Hematopoietic multipotent progenitor cell treated with erythropoietin and hydrocortisone succinate and interleukin-3 and kit ligand, for 8 days (in vitro differentiated cells): ENCODE results near the gene CLIP4.

Experiments used
- DNase-seq: peaks from one replicate; pipeline ENCODE4 v3.0.0-alpha.2; 2015

The CLIP4 gene

DNA sequence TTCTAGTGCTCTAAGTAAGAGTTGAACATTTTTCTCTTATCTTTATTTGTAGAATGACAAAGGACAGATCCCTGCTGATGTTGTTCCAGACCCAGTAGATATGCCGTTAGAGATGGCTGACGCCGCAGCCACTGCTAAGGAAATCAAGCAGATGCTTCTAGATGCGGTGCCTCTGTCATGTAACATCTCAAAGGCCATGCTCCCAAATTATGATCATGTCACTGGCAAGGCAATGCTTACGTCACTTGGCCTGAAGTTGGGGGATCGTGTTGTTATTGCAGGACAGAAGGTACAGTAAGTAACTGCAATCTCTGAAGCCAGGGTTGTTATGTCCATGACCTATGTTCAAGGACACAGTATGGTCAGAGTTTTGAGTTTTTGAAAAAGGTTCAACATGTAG lies 28.4 kb downstream of the CLIP4 start:
- DNase-seq: no peak

DNA sequence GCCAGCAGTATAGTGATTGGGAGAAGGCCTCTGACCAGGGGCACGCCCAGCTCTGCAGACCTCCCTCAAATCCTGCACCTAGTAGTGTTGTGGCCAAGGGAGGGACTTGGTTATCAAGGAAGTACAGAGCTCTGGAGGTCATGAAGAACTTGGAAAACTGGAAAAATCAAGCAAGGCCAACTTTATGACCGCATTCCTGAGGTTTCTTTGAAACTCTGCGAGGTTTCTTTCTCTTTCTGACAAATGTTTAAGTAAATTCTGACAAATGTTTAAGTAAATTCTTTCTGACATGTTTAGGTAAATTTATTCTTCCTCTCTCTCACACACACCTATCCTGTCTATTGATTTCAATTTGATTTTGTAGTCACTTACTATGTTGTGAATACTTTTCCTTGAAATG lies 31.0 kb downstream of the CLIP4 start:
- no peak for DNase-seq

DNA sequence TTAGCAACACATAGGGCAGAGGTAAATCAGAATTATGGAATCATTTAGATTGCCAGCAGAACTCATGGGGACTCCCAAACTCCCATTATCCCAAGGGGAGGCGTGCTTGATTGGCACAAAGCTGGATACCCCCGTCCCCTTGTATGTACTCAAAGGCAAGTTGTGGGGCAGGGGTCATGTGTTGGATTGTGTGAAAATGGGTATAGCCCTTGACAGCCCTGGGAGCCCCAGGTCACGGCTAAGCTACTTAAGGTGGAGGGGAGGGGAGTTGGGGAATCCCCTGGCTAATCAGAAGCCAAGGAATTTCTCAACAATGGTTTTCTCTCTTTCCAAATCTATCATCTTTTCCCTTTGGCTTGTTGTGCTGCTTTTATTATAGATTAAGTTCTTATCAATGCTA lies 32.7 kb downstream of the CLIP4 start:
- no peak for DNase-seq

DNA sequence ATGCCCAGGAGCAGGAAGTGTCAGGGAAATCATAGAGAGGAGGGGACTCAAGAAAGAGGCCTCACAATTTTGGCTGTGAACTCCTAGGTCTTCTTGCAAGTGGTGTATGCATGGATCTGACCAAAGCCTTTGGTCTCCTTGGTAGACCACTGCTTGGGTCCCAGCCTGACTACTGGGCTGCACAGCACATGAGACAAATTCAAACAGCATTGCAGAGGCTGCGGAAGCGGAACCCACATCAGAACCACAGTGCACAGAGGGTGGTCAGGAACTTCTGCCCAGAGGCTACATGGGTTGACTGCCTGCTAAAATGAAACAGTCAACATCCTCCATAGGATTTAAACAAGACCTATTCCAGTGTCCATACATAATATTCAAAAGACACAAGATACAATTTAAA lies 39.4 kb downstream of the CLIP4 start:
- DNase-seq: no peak

DNA sequence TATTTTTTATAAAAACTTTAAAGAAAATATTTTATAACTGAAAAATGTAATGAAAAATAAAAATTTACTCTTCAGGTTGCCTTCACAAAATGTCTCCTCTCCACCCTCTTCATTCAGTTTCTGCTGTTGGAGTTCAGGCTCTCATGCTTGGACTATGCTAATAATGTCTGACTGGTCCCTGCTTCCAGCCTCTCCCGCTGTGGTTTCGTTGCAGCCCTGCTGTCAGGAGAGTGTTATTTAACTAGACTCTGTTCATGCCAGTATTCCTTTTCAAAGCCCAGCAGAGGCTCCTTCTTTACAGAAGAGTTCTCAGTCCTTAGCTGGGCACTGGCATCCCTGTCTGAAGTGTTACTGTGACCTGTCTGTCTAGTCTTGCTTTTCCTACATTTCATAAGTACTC lies 40.4 kb downstream of the CLIP4 start:
- no peak for DNase-seq

DNA sequence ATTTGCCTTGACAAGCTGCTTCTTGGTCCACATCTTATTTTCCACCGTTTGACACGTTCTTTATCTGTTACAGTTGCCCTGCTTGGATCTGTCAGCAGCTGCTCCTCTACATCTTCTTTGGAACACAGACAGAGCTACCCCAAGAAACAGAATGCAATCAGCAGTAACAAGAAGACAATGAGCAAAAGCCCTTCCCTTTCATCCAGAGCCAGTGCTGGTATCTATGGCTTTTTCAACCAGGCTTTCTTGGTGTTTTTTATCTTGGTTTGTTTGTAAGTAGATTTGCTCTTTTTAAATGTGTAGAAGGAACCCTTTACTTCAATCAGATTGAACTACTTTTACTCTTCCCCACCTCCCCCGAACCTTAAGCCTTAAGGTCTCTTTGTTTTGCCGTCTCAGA lies 41.9 kb downstream of the CLIP4 start:
- no peak for DNase-seq

DNA sequence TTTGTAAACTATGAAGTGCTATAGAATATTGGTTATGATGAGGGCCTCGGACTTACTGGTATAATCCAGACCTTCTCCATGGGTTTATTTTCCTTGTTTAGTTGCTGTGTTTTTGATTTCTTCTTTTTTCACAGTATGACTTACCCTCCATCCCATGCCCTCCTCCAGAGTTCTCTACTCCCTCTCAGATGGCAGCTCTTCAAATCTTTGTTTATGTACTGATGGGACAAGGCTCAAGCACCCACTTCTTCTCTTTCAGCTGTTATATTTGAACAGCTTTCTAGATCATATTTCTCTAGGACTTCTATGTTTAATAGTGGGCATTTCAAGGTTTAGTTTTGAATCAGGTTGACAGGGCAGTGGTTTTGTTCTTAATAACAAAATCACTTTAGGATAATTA lies 43.9 kb downstream of the CLIP4 start:
- DNase-seq: no peak

DNA sequence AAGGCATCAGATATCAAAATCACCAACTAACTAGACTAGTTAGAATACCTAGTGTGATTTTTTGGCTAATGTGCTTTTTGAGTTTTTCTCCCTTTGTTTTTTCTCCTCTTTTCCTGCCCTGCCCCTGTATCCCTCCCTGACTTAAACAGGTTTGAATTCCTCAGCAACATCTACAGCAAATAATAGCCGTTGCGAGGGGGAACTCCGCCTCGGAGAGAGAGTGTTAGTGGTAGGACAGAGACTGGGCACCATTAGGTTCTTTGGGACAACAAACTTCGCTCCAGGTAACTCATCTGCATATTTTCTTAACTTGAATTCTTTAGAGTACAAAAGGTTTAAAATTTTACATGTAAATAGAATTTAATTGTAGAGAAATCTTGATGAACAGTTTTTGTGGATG lies 45.0 kb downstream of the CLIP4 start:
- DNase-seq: no peak

DNA sequence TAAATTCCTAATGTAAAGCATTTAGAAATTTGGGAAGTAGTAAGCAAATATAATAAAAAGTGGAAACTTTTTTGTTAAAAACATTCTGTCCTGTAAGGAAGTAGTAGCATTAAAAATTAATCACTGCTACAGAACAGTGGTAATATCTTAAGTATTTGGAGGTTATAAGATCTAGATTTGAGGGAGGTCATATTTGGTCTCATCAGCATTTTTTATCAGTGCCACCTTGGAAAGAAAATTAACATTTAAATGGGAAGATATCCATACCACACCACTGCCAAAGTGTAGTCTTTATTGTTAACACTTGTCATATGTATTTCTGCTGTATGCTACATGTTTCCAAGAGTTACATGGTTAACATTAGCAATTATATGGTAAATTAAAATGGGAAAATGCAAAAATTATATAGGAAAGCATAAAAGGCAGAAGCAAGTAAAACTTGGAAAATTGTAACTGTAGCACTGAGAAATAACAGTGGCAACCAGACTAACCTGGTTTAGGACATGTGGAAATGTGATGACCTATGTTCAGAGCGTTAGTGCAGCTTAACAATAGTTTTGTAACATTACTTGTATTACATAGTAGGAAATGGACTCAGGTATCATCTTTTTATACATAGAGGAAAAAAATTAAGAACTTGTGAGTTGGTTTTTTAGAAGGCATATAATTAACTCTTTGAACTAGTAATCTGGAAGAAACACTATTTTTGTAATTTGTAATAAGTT lies 47.2 kb downstream of the CLIP4 start:
- no peak for DNase-seq

DNA sequence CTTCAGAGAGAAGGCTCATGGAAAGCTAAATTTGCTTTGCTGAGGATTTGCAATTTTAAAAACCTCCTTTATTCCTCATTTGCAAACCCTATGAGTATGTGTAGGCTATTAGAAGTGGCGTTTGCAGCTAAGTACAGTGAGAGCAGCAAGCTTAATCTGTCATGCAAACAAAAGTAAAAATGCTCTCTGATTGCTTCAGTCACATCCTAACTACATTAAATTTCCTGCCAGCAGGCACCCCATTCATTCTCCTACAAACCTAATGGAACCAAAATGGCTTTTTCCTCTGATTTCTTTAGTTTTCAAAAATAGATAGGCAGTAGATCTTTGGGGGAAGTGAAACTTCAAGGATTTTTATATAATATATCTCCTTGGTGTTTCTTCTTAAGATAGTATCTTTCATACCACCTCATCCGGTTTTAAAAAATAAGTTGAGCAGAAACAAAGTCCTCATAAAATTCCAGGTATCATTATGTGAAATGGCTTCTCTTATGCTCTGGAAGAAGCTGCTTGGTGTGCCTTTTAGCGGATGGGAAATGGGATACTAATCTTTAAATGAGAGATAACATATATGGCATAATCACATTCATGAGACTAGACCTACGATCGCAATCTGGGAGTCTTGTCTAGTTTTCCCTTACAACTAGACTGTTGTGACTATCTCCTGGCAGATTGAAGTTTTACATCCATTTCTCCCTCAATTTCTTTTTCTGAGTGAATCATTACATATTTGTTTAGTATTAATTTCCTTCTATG lies 49.1 kb downstream of the CLIP4 start:
- no peak for DNase-seq

DNA sequence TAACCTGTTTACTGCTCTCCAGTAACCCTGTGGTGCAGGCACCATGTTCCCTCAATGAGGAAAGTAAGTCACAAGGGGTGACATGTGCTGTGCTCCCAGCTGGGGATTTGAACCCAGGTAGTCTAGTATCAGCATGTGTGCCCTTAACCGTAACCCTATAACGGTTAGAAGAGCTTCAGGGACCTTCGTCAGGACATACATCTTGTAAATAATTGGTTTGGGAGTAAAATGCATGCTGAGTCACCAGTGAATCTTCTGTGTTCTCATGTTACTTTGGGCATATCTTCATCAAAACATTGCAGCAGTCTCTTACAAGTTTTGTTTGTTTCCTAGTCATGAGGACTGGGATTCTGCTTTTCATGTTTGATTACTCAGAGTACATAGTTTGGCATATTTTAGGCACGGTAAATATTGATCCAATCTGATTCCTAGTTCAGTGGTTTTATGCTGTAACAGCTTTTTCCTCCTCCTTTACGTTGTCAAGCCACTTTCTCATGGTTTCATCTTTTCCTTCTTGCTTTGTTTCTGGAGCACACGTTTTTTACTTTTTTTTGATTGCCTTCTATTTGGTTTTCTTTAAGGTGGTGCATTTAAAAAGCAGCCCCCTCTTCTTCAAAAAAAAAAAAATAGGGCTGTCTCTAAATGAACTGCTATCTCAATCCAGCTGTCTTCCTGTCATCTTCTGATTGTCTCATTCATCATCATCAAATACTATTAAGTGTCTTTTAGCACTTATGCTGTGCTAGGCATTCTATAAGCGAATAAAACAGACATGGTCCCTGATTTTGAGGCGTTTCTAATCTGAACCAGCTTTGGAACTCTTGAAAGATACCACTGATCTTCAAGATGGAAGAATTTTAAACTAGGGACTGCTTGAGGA lies 50.4 kb downstream of the CLIP4 start:
- no peak for DNase-seq

DNA sequence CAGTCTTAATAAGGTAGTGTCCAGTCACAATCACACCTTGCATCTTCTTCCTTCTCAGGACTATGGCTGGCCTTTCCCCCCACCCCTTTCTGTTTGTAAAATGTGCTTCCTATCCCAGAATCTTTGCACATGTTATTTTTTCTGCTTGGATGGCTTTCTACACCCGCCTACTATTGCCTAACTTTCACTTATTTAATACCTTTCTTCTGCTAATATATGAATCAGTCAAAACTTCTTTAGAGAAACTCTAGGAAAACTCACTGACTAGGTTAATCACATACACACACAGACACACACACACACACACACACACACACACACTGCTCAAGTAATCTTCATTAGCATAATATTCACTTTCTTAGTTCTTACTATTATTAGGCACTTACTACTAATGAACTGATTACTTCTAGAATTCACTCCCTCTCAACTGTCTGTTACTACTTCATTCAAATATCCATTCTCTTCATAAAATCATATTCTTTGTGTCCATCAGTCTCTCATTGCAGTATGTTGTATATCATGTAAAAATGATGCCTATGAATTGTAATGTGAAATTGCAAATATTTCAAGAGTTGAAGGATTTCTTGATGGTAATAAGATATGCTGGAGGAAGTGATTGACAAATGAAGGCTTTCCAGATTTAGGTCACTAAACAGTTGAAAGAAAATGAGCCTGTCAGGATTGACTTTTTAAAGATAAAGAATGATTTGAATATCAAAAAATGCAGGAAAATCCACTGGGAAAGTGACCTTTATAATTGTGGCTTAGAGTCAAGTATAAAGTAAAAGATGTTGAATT lies 51.2 kb downstream of the CLIP4 start:
- no peak for DNase-seq

DNA sequence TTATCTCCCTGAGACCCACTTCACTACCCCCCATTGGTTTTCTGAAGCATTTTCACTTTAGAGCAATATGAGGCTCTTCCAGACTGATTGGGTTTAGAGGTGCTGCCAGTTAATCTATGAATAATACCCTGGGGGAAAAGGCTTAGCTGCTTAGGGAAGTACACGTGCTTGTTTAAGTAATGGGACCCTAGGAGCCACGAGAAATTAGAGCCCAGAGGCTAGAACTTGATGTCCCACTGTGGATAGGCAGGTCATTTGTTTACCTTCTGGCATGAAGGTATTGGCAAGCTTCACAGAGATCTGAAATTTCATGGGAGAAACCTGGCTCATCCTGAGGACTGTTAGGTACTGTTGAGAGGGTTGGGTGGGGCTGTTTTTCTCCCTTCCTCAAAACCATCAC lies 59.7 kb downstream of the CLIP4 start:
- no peak for DNase-seq

DNA sequence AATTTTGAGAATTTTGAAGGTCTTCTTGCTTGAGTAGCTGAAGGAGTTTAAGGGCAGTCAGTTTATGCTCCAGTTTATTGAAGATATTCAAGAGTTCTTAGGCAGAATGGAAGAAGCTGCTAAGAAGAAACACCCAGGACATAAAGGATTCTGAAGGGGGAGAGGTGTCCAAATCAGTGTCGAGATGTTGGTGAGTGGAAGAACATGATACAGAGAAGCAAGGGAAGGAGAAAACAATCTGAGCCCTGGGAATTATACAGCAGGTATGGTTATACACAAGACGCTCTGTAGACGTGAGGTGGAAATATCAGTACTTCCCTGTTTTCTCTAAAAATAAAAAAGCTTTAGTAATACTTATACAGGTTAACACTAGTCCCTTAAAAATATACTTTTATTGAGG lies 60.1 kb downstream of the CLIP4 start:
- no peak for DNase-seq

DNA sequence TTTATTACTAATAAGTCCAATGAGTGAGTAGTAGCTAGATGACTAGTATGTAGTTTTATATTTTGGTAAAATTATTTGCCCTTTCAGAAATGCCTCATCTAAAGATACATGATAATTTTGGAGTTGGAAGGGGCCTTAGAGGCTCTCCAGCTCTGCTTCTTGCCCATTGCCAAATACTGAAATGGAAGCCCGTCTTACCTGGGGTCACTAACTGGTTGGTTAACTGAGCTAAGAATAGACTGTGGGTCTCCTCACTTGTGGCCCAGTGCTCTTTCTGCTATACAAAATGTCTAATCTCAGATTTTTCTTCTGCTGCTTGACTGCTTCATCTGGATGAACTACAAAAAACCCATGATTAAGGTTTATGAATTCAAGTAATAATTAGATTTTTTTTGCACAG lies 67.1 kb downstream of the CLIP4 start:
- no peak for DNase-seq

DNA sequence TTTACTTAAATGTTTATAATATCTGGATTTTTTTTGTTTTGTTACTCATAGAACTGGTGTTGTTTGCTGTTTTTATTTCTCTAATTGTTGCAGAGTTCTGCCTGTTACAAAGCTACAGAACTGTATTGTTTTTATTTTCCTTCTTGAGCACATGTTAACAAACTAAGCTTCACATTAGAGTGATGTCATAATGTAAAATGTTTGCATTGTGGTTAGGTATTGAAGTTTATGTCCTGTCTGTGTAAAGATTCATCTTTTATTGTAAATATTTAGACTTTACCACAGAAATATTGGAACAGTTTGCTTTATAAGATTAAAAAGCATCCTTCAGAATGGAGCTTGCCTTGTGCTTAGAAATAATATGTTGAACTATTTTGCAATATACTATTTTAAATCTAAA lies 67.7 kb downstream of the CLIP4 start:
- no peak for DNase-seq

DNA sequence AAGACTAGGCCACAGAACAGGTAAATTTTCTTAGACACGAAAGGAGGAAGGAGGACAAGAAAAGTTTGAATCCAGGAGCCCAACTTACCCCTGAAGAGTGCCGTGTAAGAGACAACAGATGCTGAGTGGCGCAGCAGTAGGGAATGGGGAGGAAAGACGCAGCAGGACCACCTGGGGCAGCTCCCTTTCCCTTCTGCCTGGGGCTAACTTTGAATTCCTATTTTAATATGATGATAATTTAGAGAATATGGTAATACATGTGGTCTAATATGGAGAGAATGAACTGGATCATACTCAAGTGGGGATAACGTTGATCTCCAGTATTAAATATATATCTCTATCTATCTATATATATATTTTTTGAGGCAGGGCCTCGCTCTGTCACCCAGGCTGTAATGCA lies 69.3 kb downstream of the CLIP4 start:
- DNase-seq: no peak

DNA sequence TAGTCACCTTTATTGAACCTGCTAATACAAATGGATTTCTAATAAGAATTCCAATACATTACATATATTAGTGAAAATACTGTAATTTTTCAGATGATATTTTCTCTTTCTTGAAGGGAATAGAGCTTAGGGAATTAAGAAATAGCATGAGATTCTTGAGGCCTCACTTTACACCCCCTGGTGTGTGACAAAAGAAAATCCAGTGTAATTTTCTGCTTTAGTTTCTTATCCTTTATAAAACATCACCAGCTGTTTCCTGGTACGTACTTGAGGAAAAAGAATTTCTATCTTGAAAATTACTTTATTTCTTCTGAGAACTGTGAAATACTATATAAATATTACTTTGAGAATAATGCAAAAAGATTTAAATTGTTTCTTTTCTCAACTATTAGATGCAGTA lies 71.6 kb downstream of the CLIP4 start:
- no peak for DNase-seq

DNA sequence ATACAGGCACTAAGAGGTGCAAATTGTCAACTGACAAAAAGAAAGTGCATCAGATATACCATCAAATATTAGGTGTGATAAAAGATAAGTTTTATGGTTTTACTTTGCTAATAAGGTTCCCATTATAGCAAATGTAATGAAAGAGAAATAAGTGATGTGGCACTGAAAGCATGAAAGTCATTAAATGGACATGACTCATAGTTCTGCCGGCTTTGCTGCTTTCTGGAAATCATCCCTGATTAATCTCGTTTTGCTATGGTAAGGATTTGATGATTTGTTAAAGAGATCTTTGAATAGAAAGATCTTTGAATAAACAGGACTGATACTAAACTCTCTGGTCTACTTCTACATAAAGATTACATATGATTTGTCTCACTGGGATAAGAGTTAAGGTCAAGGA lies 72.7 kb downstream of the CLIP4 start:
- no peak for DNase-seq

DNA sequence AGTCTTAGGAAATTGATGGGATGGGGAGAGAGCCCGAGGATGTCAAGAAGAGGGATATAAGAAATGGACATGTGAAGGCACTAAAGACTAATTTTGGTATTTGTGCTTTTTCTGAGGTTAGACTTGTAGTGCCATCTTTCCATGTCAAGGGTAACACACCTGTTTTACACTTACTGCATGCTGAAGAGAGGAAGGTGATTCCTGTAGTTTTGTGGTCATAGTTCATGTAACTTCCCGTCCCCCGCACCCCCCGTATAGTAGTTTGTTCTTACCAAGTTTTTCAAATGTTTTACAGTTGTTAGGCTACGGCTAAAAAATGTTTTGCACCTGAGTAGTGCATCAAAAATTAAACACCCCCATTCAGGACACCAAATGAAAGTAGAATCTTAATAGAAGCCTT lies 73.8 kb downstream of the CLIP4 start:
- no peak for DNase-seq

DNA sequence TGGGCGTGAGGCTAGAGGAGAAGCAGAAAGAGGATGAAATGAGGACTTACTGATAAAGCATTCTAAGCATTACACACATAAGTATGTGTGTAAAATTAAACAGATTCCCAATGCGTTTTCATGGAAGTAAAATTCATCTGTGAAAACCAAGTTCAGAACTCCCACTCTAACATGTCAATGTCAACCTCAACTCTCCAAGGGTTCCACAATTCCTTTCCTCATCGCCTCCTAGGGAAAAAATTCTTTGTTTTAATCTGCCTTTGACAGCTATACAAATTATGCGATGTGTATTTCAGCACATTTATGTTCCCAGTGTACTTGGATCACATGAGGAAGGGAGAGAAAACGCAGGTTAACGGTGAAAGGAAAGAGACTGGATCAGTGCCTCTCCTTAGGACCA lies 76.6 kb downstream of the CLIP4 start:
- no peak for DNase-seq

DNA sequence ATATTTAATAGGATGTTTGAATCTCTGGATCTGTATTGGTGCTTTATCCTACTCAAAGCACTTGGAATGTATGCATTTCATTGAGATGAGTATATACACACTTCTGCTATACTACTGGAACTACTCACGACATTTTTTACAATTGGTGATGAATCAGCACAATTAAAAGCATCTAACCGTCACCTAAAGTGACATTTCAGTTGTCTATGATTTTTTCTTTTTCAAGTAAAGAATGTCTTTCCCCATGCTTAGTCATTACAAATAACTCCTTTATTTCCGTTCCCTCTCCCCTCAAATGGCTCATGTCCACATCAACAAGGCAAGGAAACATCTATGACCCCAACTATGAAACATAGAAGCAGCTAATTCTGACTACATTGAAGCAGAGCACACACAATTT lies 77.3 kb downstream of the CLIP4 start:
- DNase-seq: no peak

DNA sequence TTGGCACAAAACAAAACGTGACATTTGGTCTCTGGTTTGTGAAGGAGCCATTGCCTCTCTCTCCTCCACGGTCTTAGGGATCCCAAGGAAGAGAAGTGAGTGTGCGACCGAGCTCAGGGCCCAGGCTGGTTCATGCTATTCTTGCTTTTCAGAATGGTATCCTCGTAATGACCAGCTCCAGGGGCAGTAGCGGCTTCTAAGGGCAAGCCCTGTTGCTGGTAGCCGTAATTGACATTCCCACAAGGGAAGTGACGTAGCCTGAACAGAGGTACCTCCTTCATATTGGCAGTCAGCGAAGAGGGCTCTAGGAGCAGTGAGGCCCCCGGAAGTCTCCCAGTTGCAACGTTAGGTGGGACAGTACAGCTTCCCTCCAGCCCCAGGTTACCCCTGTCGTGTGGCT lies 77.9 kb downstream of the CLIP4 start:
- no peak for DNase-seq
